Mucosa of descending colon (tissue), 3 donors: ENCODE results near the gene PODXL. TPM values are rescaled to one million over a fixed set of nuclear protein-coding genes. Genes with fewer than 3 reads are reported as not detected.

Experiments
- ATAC-seq: fragments of 200-7000 bp; cut with Tn5 transposase; one replicate; pipeline ENCODE4 v1.9.1; 2020; ENCODE audit warnings: mild to moderate bottlenecking, moderate library complexity
- DNase-seq, 3 donors: peaks; one replicate each; pipeline ENCODE4 v3.0.0-alpha.2; 2020
- H3K36me3 ChIP-seq: fragments of 200-600 bp; one replicate; pipeline ENCODE4 v1.8.0; 2021; ENCODE audit warnings: low read depth, mild to moderate bottlenecking
- H3K4me1 ChIP-seq: fragments of 200-600 bp; one replicate; pipeline ENCODE4 v1.8.0; 2021; ENCODE audit warnings: low read depth, mild to moderate bottlenecking
- H3K4me3 ChIP-seq: fragments of 200-600 bp; one replicate; pipeline ENCODE4 v1.8.0; 2021; ENCODE audit warnings: mild to moderate bottlenecking
- H3K9me3 ChIP-seq: fragments of 200-600 bp; one replicate; pipeline ENCODE4 v1.8.0; 2021; ENCODE audit warnings: mild to moderate bottlenecking
- intact Hi-C, 2 donors: fragments of 100-400 bp; cut with DNase I in 1 of 2; cut with micrococcal nuclease in 1 of 2; formaldehyde crosslinking; loops; one replicate each; pipeline versions ENCODE4 v1.11.0 to v1.11.1; 2022; cut with DNase I, micrococcal nuclease
- total RNA-seq, 3 donors: library from RNA; stranded (reverse); fragmentation: NEBNext Ultra II Directional in 2 of 3; extraction: Animal tissue kit (Norgen Biotek cat#: 25700) in 2 of 3; gene quantifications; one replicate each; pipeline versions ENCODE4 v1.2.1 to v1.2.4, GENCODE V29; 2021 to 2023
- TF ChIP-seq, protein P1 (sequence below): fragments of 200-600 bp; IDR thresholded peaks from one replicate; pipeline ENCODE4 v1.8.0; 2022; ENCODE audit warnings: antibody characterized with exemption, mild to moderate bottlenecking
- donor health status: DM: no; HTN: no; CAD: no; lungs with moderate emphysema.
- donor health status: DM: no; HTN: no; CAD: no.
- donor health status: DM: no; HTN: yes; CAD: no.

PODXL gene
- total RNA-seq, 3 donors from 2014 or later: 11.8 to 25.6 (median 12.8) TPM

- H3K4me3 ChIP-seq: no peak overlapping the region
- TF ChIP-seq, protein P1, sequence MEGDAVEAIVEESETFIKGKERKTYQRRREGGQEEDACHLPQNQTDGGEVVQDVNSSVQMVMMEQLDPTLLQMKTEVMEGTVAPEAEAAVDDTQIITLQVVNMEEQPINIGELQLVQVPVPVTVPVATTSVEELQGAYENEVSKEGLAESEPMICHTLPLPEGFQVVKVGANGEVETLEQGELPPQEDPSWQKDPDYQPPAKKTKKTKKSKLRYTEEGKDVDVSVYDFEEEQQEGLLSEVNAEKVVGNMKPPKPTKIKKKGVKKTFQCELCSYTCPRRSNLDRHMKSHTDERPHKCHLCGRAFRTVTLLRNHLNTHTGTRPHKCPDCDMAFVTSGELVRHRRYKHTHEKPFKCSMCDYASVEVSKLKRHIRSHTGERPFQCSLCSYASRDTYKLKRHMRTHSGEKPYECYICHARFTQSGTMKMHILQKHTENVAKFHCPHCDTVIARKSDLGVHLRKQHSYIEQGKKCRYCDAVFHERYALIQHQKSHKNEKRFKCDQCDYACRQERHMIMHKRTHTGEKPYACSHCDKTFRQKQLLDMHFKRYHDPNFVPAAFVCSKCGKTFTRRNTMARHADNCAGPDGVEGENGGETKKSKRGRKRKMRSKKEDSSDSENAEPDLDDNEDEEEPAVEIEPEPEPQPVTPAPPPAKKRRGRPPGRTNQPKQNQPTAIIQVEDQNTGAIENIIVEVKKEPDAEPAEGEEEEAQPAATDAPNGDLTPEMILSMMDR: no peak
- ATAC-seq (no peak), DNase-seq (no peak)
- H3K36me3 ChIP-seq: no peaks in the 10 kb centered on the region
- H3K4me1 ChIP-seq: no peaks in the 10 kb centered on the region
- no peaks in the 10 kb centered on the region for H3K9me3 ChIP-seq
- intact Hi-C loops: no loop called here
Measured at GRCh38 chr7:131543298-131543697, 13.1 kb downstream of the PODXL start.

GRCh38 chr7:131540491-131541162 is 15.8 kb downstream of the PODXL start:
- no peaks in the 10 kb centered on the region for H3K9me3 ChIP-seq
- ATAC-seq (peak; percentile 34), DNase-seq (no peak)
- no peaks in the 10 kb centered on the region for H3K4me1 ChIP-seq
- H3K36me3 ChIP-seq: no peaks in the 10 kb centered on the region
- no peak overlapping the region for H3K4me3 ChIP-seq
- intact Hi-C loops: no loop called here
- TF ChIP-seq, protein P1: no peak

- TF ChIP-seq, protein P1: no peak
- H3K36me3 ChIP-seq: no peaks in the 10 kb centered on the region
- DNase-seq (no peak), ATAC-seq (no peak)
- intact Hi-C loops: no loop called here
- H3K4me3 ChIP-seq: no peak overlapping the region
- no peaks in the 10 kb centered on the region for H3K4me1 ChIP-seq
- H3K9me3 ChIP-seq: no peaks in the 10 kb centered on the region
Measured at GRCh38 chr7:131538813-131539179, 17.6 kb downstream of the PODXL start.

DNA sequence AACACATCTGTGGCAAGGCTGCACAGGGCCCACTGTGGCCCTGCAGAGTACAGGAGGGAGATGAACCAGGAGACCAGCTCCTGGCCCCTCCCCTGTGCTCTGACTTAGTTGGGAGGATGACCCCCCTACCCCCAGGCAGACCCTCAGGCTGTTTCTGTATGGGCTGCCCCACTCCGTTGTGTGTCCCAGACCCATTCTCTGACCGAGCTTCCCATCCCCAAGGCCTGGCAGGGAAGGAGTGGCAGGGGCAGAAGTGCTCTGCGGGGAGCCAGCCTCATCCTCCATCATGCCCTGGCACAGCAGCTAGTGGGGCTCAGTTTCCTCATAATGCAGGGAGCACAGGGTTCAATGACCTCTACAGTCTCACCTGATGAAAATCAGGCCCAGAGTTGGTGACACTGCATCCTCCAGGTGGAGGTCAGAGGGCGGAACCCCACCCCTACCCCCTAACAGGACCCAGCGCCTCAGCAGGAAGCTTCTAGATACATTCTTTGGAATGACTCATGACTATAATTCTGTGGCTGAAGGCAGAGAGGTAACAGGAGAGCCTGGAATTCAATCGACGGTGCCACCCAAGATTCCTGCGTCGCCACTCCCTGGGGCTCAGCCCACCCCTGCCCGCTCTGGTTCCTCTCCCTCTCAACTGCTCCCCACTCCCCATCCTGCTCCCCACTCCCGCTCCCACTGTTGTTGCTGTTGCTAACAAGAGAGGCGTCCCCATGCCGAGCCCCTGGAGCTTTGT is 18.2 kb downstream of the PODXL start:
- H3K9me3 ChIP-seq: no peaks in the 10 kb centered on the region
- ATAC-seq (peak; percentile 51), DNase-seq (no peak)
- no peaks in the 10 kb centered on the region for H3K4me1 ChIP-seq
- H3K36me3 ChIP-seq: no peaks in the 10 kb centered on the region
- intact Hi-C loops: no loop called here
- TF ChIP-seq, protein P1: no peak
- H3K4me3 ChIP-seq: no peak overlapping the region

DNA sequence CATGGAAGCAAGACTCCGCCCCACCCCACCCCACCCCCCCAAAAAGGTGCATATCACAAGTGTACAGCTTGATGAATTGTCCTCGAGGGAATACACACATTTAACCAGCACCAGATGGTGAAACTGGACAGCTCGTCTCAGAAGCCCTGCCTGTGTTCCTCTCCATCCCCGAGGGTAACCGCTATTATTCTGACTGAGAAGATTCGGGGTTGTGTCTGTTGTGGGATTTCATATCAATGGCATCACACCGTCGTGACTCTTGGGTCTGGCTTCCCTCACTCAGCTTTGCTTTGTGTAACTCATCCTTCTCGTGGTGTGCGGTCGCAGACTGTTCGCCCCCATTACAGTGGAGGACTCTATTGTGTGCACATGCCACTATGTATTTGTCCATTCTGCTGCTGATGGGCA is 18.9 kb downstream of the PODXL start:
- H3K36me3 ChIP-seq: no peaks in the 10 kb centered on the region
- no peak overlapping the region for H3K4me3 ChIP-seq
- ATAC-seq: no peak
- DNase-seq: no peak
- TF ChIP-seq, protein P1: no peak
- H3K9me3 ChIP-seq: no peaks in the 10 kb centered on the region
- H3K4me1 ChIP-seq: no peaks in the 10 kb centered on the region
- intact Hi-C loops: no loop called here
